GM12891 (cell line): ENCODE data around the gene MERTK.

Experiments
- PAX5 ChIP-seq: IDR thresholded peaks from 2 replicates; pipeline ENCODE4 v1.6.1; 2011; ENCODE audit warnings: low read length, moderate library complexity, mild to moderate bottlenecking; ENCODE audit not compliant: insufficient read depth, severe bottlenecking
- POLR2A ChIP-seq: IDR thresholded peaks from 2 replicates; pipeline ENCODE4 v1.6.1; 2011; ENCODE audit warnings: low read depth, low read length, control low read depth
- POLR2AphosphoS5 ChIP-seq: IDR thresholded peaks from 2 replicates; pipeline ENCODE4 v1.6.1; 2011; ENCODE audit warnings: low read depth, low read length, control low read depth
- POU2F2 ChIP-seq: IDR thresholded peaks from 2 replicates; pipeline ENCODE4 v1.6.1; 2011; ENCODE audit warnings: low read depth, mild to moderate bottlenecking, control low read depth, low read length, moderate library complexity
- SPI1 ChIP-seq: IDR thresholded peaks from 2 replicates; pipeline ENCODE4 v1.6.1; 2011; ENCODE audit warnings: low read depth, low read length, control low read depth
- TAF1 ChIP-seq: IDR thresholded peaks from 2 replicates; pipeline ENCODE4 v1.6.1; 2011; ENCODE audit warnings: low read depth, low read length, control low read depth

DNA sequence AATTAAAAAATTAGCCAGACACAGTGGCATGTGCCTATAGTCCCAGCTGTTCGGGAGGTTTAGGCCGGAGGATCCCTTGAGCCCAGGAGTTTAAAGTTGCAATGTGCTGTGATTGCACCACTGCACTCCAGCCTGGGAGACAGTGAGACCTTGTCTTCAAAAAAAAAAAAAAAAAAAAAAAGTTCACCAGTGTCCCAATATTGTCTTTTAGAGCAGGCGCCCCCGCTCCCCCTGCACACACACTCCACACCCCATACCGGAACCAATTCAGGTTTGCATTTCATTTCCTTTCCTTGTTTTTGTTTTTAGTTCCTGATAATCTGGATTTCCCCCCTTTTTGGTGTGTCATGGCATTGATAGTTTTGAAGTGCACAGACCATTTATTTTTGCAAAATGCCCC, 167.1 kb downstream of the MERTK start:
- TF ChIP-seq POLR2AphosphoS5 (no peak), POLR2A (no peak), POU2F2 (no peak), TAF1 (no peak), SPI1 (no peak), PAX5 (no peak)
